ENCODE results near the gene IFFO2.

Gene IFFO2

GRCh38 chr1:18967066-18967690 is 10.7 kb upstream of the IFFO2 start:
- H3K4me2 ChIP-seq (ENCODE audit: low read depth, low read length): no peak overlapping the region
- no peak overlapping the region for H3K9ac ChIP-seq (ENCODE audit: low read length)
- no peaks in the 10 kb centered on the region for H3F3A ChIP-seq (ENCODE audit: insufficient read depth, low read length)
- no peak for DNase-seq
- TF ChIP-seq EZH2phosphoT487 (IDR thresholded peaks at IDR 0.05; ENCODE audit: low read length) (no peak), CTCF (IDR thresholded peaks at IDR 0.05; ENCODE audit: low read length) (no peak), EZH2 (optimal IDR thresholded peaks at IDR 0.05; ENCODE audit: low read depth, low read length) (no peak)
- no peaks in the 10 kb centered on the region for H3K4me1 ChIP-seq (ENCODE audit: low read length)
- no peaks in the 10 kb centered on the region for H3K36me3 ChIP-seq (replicated peaks; ENCODE audit: insufficient read depth, low read length)
- no peaks in the 10 kb centered on the region for H3K9me2 ChIP-seq (replicated peaks; ENCODE audit: insufficient read depth, low read length)
- no peaks in the 10 kb centered on the region for H3K9me3 ChIP-seq (replicated peaks; ENCODE audit: insufficient read depth, low read length)
- no peak overlapping the region for H3K4me3 ChIP-seq (ENCODE audit: low read length)
- H3K27ac ChIP-seq (ENCODE audit: low read length): no peak overlapping the region
- H2AFZ ChIP-seq (ENCODE audit: low read length): no peak overlapping the region
- H3K27me3 ChIP-seq (replicated peaks; ENCODE audit: insufficient read depth, low read length): peaks cover 58% of the 10 kb centered on the region
- no peaks in the 10 kb centered on the region for H4K20me1 ChIP-seq (ENCODE audit: insufficient read depth, low read length)
- no peaks in the 10 kb centered on the region for H3K79me2 ChIP-seq (ENCODE audit: low read length)

GRCh38 chr1:18965206-18966173 is 9.0 kb upstream of the IFFO2 start:
- Histone ChIP-seq H3K4me3 (ENCODE audit: low read length) (no peak overlapping the region), H3K4me1 (ENCODE audit: low read length) (no peaks in the 10 kb centered on the region), H3K36me3 (replicated peaks; ENCODE audit: insufficient read depth, low read length) (no peaks in the 10 kb centered on the region), H3K4me2 (ENCODE audit: low read depth, low read length) (no peak overlapping the region), H3K9me2 (replicated peaks; ENCODE audit: insufficient read depth, low read length) (no peaks in the 10 kb centered on the region), H3K27me3 (replicated peaks; ENCODE audit: insufficient read depth, low read length) (peaks cover 58% of the 10 kb centered on the region), H3K9me3 (replicated peaks; ENCODE audit: insufficient read depth, low read length) (no peaks in the 10 kb centered on the region), H4K20me1 (ENCODE audit: insufficient read depth, low read length) (no peaks in the 10 kb centered on the region), H3K9ac (ENCODE audit: low read length) (no peak overlapping the region), H2AFZ (ENCODE audit: low read length) (no peak overlapping the region), H3K27ac (ENCODE audit: low read length) (no peak overlapping the region), H3F3A (ENCODE audit: insufficient read depth, low read length) (no peaks in the 10 kb centered on the region), H3K79me2 (ENCODE audit: low read length) (no peaks in the 10 kb centered on the region)
- TF ChIP-seq CTCF (IDR thresholded peaks at IDR 0.05; ENCODE audit: low read length) (no peak), EZH2 (optimal IDR thresholded peaks at IDR 0.05; ENCODE audit: low read depth, low read length) (no peak), EZH2phosphoT487 (IDR thresholded peaks at IDR 0.05; ENCODE audit: low read length) (no peak)
- no peak for DNase-seq

- no peaks in the 10 kb centered on the region for H3K4me1 ChIP-seq (ENCODE audit: low read length)
- H3F3A ChIP-seq (ENCODE audit: insufficient read depth, low read length): no peaks in the 10 kb centered on the region
- H3K4me2 ChIP-seq (ENCODE audit: low read depth, low read length): no peak overlapping the region
- H2AFZ ChIP-seq (ENCODE audit: low read length): no peak overlapping the region
- no peaks in the 10 kb centered on the region for H3K9me3 ChIP-seq (replicated peaks; ENCODE audit: insufficient read depth, low read length)
- H4K20me1 ChIP-seq (ENCODE audit: insufficient read depth, low read length): no peaks in the 10 kb centered on the region
- DNase-seq: no peak
- no peaks in the 10 kb centered on the region for H3K9me2 ChIP-seq (replicated peaks; ENCODE audit: insufficient read depth, low read length)
- H3K27me3 ChIP-seq (replicated peaks; ENCODE audit: insufficient read depth, low read length): peaks cover 70% of the 10 kb centered on the region
- no peak for TF ChIP-seq EZH2phosphoT487 (IDR thresholded peaks at IDR 0.05; ENCODE audit: low read length)
- no peak for TF ChIP-seq CTCF (IDR thresholded peaks at IDR 0.05; ENCODE audit: low read length)
- TF ChIP-seq EZH2 (optimal IDR thresholded peaks at IDR 0.05; ENCODE audit: low read depth, low read length): no peak
- H3K4me3 ChIP-seq (ENCODE audit: low read length): no peak overlapping the region
- H3K36me3 ChIP-seq (replicated peaks; ENCODE audit: insufficient read depth, low read length): no peaks in the 10 kb centered on the region
- H3K27ac ChIP-seq (ENCODE audit: low read length): no peak overlapping the region
- no peaks in the 10 kb centered on the region for H3K79me2 ChIP-seq (ENCODE audit: low read length)
- no peak overlapping the region for H3K9ac ChIP-seq (ENCODE audit: low read length)
These were observed 7.5 kb upstream of the IFFO2 start for GRCh38 chr1:18963968-18964367.

Measured in MM.1S (cell line).